HG02798 (cell line): ENCODE data around the gene IL1RAPL1.
"Not testable (repeated sequence)": the region's sequence is repeated elsewhere in the genome, so short reads cannot be mapped to it uniquely, and the experiment has no call there.

Experiments
- ATAC-seq: cut with Tn5 transposase; IDR thresholded peaks from one replicate; pipeline ENCODE4 v1.9.1; 2021; ENCODE audit warnings: mild to moderate bottlenecking; ENCODE audit not compliant: unreplicated experiment, poor library complexity

Gene IL1RAPL1

DNA sequence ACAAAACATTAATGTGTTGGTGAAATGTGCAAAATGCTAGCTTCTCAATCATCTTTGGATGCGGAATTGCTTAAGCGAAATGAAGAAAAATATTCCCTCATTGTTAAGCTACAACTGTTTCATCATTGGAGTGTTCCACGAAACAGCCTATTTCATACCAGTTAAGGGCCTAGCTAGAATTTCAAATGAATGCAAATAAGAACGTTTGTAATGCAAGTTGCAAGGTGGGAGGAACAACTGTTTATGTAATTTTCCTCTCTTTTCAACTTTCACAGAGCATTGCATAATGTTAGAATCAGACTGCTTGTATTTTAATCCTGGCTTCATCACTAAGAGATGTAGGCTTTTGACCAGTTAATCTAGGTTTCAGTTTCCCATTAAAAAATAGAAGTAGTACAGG, 480.1 kb downstream of the IL1RAPL1 start:
- no peak for ATAC-seq

DNA sequence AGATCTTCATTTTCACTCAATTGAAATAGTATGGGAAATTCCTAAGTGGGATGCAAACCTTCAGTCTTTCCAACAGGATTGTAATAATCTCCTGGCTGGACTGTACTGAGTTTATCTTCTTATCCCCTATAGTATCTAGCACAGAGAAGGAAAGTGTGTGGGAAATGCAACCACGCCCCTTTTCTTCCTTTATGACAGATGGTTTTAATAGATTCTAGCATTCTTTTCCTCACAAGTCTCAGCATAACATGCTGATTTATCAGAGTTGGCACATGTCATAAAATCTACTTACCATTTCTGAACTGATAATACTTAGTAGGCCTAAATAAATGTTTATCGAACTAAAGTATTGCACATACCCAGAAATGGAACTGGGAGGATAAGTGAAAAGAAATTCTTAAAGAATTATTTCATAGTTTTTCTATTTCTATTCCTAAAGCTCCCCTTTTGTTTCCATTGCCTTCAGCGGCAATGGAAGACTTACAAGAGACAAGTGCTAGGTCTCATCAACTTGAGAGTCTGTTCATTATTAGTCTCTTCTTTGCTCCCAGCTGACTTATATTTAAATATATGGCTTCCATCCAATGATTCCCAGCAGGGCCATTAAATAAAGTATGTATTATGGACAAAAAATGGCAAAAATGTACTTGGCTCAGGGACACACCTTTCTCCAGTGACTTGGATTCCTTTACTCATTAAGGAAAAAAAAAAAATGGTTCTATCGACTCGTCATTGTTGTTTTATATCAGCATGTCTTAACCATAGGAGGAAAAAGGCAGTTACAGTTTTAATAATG, 484.5 kb downstream of the IL1RAPL1 start:
- no peak for ATAC-seq

DNA sequence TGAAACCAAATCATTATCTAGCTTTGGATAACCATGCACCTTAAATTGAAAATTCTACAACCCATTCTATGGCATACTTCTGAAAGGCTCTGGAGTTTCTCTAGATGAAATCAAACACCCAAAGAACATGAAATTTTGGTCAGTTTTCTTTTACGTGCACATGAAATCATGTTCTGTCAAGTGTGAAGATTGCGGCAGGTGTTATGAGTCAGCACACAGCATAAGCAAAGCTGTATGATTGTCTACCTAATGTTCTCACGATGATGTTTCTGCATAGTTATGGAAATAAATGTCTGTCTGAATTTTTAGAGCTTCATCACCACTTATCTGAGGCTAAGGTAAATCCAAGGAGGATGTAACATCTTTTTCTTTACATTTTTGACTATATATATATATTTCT, 495.3 kb downstream of the IL1RAPL1 start:
- no peak for ATAC-seq

DNA sequence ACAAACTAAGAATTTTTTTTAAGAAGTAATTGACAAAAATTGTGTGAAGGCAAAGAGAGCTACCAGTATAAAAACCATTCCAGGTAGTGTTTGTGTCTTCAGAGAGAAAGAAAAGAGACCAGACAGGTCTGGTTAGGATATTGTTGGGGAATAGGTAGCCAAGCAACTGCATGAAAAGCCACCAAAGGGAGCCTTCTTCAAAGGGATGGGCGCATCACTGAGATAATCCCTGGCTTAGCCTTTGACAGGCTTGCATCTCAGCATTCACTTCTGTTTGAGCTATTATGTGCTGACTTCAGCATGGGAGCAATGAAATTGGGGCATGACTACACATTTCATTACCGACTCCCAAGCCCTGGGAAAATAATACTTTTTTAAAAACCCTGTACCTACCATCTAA, 496.6 kb downstream of the IL1RAPL1 start:
- ATAC-seq, result no peak

DNA sequence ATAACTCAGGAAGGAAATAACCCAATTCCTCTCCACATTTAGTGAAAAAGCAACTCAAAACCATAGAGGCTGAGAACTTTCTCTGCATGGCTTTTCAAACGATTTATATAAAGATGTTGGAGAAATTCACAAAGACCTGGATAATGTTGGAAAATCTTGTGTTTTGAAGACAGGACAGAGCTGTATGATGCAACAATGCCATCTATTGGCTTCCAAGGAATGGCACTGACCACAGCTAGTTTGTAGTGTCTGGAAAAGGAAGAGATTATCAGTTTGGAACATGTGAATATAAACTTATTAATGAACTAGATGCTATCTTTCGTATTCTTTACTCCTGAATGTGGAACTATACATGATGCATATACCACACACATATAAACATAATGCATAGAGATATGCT, 503.6 kb downstream of the IL1RAPL1 start:
- ATAC-seq, result no peak

DNA sequence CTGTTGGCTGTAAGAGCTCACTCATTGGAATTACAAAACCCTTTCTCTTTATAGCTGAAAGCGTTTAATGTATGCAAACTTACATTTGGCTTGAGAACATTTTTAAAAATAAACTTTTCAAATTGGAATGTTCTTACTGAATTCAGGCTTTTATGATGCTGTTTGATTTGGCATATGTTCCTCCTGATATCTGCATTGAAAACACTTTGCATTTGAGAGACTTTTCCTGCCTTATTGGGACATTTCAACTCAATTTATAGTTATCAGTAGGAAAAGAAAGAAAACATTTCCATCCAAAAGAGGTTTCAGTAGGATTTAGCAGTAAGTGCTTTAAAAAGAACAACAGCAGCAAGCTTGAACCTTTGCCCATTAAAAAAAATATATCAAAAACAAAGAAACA, 520.0 kb downstream of the IL1RAPL1 start:
- ATAC-seq, result no peak

DNA sequence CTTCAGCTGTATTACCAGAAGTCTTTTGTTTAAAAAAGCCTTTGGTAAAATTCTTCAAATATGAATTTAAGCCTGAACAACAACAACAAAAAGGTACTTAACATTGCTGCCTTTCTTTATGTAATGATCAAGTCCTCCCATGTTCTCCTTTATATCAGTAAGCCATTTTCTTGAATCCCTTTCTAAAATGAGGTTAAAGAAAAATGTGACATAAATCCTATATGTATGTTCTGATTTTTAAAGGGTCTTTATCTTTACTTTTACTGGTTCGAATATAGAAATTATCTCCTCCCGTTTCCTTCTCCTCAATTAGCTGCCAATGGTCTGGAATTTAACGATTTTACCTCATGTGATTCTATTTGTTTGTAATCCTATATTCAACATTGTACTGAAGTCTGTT, 522.8 kb downstream of the IL1RAPL1 start:
- ATAC-seq, result no peak

DNA sequence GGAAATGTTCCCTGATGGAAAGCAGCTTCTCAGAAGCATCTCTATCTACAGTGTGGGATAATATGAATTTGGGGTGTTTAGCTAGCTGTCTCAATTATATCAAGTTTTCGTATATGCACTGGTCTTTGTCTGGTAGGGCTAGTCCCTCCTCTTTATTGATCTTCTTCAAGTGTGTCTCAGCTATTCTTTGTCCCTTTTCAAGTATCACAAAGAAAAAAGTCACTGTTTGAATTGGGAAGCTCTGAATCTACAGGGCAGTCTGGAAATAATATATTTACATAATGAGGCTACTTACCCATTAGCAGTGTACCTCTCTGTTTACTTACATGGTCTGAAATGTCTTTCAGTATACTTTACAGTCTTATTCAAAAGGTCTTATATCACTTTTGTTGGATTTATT, 526.0 kb downstream of the IL1RAPL1 start:
- ATAC-seq, result no peak

DNA sequence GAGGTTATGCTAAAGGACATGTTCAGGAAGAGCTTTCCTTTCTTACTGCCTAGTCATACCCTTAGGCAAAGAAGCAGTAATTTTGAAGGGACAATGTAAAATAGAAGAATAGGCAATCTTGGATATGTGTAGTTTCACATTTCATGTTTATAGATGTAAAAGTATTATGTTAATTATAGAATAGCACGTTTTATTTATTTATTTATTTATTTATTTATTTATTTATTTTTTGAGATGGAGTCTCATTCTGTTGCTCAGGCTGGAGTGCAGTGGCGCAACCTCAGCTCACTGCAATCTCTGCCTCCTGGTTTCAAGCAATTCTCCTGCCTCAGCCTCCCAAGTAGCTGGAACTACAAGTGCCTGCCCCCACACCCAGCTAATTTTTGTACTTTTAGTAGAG, 535.6 kb downstream of the IL1RAPL1 start:
- not testable (repeated sequence) for ATAC-seq

DNA sequence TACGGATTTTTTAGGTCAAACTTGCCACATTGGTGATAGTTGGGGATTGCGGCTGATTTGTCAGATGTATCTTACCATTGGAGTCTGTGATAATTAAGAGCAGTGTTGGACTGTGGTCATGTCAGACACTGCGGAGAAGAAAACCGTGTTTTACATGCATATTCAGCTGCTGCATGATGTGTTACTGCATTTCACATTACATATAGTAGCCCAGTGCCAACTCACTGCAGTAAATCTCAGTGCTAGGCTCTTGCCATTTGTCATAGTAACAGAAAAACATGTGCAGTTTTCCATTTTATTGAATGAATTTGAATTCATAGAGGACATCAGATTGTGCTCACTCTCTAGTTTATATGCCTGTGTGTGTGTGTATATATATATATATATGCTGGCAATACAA, 543.7 kb downstream of the IL1RAPL1 start:
- ATAC-seq, result no peak

DNA sequence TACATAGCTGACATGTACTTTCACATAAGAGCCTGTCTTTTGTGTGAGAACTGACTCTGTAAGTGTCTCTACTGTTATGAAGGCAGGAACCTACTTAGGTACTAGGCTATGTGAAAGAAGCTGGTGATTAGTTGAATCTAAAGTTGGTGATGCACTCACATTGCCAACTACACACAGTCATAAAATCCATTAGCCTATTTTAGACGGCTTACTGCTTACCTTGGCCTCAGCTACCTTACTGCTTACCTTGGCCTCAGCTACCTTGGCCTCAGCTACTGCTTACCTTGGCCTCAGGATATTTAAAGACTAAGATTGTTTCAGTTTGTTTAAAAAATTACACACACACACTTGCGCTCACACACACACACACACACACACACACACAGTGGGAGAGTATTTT, 549.7 kb downstream of the IL1RAPL1 start:
- no peak for ATAC-seq

DNA sequence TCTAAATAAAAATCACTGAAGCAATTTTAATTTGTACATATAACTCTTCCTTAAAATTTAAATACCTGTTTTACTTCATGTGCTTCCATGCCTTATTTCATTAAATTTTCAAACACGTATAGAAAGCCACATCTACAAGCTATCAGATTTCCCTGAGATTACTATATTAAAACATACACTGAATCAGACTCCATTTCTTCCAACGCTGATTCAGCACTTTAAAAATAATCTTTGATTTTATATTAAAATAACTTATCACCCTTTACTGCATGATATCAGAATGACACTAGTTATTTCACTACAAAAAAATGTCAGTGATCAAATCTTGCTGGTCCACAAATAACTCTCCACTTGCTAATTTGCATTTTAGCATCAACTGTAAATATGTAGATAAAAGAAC, 550.8 kb downstream of the IL1RAPL1 start:
- ATAC-seq, result no peak

DNA sequence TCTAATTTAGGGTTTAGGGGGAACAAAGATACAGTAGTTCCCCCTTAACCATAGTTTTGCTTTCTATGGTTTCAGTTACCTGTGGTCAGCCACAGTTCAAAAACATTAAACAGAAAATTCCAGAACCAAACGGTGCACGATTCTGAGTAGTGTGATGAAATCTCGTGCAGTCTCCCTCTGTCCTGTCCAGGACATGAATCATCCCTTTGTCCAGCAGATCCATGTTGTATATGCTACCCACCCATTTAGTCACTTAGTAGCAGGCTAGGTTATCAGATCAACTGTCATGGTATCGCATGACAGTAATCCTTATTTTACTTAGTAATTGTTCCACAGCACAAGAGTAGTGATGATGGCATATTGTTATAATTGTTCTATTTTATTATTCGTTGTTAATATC, 556.1 kb downstream of the IL1RAPL1 start:
- ATAC-seq, result no peak

DNA sequence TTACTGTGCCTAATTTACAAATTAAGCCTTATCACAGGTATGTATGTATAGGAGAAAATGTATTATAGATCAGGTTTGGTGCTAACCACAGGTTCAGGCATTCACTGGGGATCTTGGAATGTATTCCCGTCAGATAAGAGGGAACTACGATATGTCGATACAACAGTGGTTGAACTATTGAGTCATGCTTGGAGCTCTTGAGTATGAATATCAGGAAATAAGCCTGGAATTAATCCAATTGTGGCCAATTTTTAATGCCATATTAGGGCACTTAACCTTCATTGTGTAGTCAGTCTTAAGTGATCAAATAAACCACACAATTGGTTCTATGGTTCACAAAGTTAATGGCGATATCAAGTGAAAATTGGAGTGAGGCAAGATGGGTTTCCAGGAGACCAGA, 556.5 kb downstream of the IL1RAPL1 start:
- no peak for ATAC-seq

DNA sequence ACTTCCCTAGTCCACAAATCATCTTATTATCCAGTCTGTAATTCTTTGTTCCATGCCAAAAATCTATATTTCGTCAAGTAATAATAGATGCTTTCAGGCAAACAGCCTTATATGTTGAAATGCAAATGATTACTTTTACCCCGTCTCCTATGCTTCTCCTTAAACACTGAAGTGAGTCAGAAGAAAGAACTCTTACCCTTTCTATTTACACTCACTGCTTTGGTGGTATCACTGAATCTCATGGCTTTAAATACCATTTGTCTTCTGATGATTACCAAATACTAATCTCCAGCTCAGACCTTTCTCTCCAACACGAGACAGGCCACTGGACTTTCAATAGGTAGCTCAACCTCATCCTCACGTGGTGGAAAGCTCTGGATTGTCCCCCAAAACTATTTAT, 558.1 kb downstream of the IL1RAPL1 start:
- ATAC-seq, result no peak

DNA sequence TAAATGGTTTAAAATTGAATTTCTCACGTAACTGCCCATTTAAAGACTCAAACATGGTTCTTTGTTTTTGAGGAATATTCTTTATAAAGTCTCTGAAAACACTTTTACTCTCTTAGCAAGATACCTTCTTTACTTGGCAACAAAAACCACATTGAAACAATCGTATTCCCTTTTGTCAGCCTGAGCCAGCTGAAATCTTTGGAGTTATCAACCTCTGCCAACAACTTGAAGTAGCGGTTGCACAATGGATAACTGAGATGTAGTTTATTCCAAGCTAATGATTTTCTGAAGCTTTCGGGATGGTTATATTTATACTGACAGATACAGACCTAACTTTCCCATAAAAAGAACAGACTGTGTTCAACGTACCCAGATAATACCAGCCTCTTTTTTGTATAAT, 561.3 kb downstream of the IL1RAPL1 start:
- ATAC-seq, result no peak

DNA sequence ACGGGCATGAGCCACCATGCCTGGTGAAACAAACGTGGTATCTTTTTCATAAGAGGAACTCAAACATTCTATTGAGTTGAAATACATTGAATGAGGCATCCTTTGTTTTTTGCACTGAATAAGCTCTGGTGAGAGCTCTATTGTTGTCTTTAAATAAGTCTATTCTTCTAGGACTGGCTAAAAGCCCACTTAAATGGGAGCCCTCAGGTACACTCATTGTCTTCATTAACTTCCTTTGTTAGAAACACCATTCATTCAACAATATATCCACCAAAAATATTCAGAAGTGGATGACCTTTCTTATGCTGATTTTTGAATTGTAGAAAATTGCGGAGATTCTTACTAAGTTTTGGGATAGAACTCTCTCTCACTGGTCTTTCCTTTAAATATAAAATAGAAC, 568.0 kb downstream of the IL1RAPL1 start:
- no peak for ATAC-seq

DNA sequence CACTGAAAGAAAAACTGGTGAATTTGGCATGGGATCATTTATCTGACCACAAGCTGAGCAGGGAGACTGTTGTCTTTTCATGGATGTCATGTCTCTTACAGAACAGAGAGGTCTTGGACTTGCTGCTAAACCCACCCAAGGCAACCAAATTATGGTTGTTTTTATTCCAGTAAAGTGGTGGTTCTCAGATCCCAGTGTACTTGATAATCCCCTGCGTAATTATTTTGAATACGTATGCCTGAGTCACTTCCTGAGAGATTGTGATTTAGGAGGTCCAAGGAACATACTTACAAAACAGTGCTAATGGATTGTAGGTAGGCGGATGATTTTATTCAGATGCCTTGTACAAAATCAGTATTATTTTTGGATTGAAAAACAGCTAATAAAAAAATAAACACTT, 585.6 kb downstream of the IL1RAPL1 start:
- ATAC-seq, result no peak

DNA sequence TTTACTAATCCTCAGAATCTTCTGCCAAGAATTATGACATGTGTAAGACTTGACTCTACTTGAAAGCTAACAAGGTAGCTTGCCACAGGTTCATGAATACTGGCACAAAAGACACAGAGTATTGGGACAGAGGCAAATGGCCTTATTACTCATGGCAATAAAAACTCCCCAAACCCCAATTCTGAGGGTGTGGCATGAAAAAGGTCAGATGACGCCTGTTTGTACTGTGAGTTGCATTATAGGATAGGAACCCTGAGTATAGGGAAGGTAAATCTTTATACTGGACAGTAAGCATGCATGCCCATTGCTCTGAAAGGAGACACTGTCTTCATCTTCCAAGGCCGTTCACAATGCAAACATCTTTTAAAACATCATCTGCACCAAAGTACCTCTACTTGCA, 600.0 kb downstream of the IL1RAPL1 start:
- no peak for ATAC-seq

DNA sequence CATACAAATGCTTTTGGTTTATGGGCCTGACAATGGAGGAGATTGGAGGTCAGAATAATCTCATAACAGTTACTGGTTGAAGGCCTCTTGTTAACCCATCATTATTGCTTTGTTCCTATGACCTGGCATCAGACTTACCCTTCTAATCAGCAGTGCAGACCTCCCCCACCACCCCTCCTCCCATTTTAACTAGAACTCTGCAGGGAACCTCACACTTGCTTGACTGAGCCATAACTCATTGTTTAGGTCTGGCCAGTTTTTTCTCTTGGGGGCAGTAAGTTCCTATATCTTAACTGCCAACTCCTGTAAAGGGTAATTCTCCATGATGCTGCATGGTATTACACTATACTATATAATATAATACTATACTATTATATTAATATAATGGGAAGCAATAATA, 609.3 kb downstream of the IL1RAPL1 start:
- no peak for ATAC-seq

DNA sequence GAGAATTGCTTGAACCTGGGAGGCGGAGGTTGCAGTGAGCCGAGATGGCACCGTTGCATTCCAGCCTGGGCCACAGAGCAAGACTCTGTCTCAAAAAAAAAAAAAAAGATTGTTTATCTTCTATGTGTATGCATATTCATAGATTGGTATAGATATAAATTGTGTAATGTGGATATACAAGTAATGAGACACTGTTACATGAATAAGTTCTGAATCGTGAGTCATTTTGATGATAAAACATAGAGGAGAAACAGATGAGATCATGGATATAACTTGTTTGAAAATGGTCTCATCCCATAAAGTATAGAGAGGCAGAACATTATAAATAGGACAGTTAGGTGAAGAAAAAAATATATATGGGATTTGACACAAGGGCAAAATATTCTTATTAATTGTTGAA, 628.0 kb downstream of the IL1RAPL1 start:
- ATAC-seq, result no peak

DNA sequence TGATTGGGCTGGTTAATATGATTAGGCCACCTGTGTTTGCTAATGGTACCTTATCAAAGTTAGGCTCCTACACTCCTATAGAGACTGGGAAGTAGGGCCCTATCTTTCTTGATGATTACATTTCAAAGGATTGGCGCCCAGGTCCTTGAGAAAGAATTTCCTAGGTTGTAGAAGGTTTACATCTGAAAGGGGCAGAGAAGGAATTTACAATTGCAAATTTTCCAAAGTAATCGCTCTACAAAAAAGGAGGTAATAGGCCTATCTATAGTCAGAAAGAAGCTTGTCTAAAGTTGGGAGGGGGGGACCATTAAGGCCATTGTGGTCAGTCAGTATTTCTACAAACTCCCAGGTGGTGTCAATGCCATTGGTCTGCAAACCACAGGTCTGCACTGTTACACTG, 638.4 kb downstream of the IL1RAPL1 start:
- ATAC-seq, result no peak

DNA sequence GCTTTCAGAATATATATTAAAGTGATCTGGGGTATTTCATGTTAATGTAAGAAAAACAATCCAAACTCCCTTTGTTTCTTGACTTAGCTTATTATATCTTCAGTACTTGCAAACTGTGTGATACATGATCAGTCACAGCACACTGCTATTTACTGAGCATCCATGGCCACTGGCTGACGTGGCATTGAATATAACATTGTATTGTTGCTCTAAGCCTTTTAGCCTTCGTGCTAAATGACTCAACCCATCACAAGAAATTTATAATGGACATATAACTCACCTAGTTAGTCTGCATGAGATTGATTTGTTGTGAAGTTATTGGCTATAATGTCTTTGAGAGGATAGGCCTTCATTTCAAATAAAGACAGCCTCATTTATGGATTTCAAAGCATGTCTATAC, 642.6 kb downstream of the IL1RAPL1 start:
- ATAC-seq, result no peak
